Pancreas (tissue), 10 donors: ENCODE results near the gene PCDHA8. TPM values are rescaled to one million over a fixed set of nuclear protein-coding genes. Genes with fewer than 3 reads are reported as not detected.
"Not testable (repeated sequence)": the region's sequence is repeated elsewhere in the genome, so short reads cannot be mapped to it uniquely, and the experiment has no call there.

Experiments used
- ATAC-seq, 4 donors: fragments of 200-7000 bp; cut with Tn5 transposase; one replicate each; pipeline versions ENCODE4 v1.8.0 to v1.9.1; 2020; ENCODE audit warnings: mild to moderate bottlenecking in 4 of 4, moderate library complexity in 4 of 4
- DNase-seq, 6 donors: peaks; one replicate each; pipeline ENCODE4 v3.0.0-alpha.2; 2020
- FAIRE-seq: peaks from 2 replicates; lab custom pipeline; 2012; peaks lifted over from hg19 to GRCh38; lab: Jason Lieb, UNC
- H3K27ac ChIP-seq, 4 donors: fragments of 200-600 bp; sonication (generic); 1 replicate in 3 of 4; 2 replicates in 1 of 4; pipeline versions ENCODE4 v1.5.0 to v1.8.0; 2020
- H3K27me3 ChIP-seq, 4 donors: fragments of 200-600 bp; one replicate each; pipeline ENCODE4 v1.8.0; 2021
- H3K36me3 ChIP-seq, 3 donors: fragments of 200-600 bp; sonication (generic) in 1 of 3; one replicate each; pipeline versions ENCODE4 v1.5.0 to v1.8.0; 2020 to 2021
- H3K4me1 ChIP-seq, 3 donors: fragments of 200-600 bp; one replicate each; pipeline ENCODE4 v1.8.0; 2021
- H3K4me3 ChIP-seq, 4 donors: fragments of 200-600 bp; sonication (generic) in 2 of 4; one replicate each; pipeline versions ENCODE4 v1.5.0 to v1.8.0; 2020 to 2021
- H3K9me3 ChIP-seq, 4 donors: fragments of 200-600 bp; one replicate each; pipeline ENCODE4 v1.8.0; 2021
- CTCF ChIP-seq, 4 donors: fragments of 200-600 bp; sonication (generic) in 3 of 4; IDR thresholded peaks; one replicate each; pipeline versions ENCODE4 v1.5.0 to v1.8.0; 2021; ENCODE audit warnings: antibody characterized with exemption in 4 of 4
- WGBS, 2 donors: extraction: QIAGEN DNeasy Blood & Tissue Kit; methylation state at CpG; one replicate each; pipeline ENCODE4 v1.1.7; 2013; 5-methylcytosine and 5-hydroxymethylcytosine counted together
- intact Hi-C, 3 donors: fragments of 100-400 bp; cut with DNase I; formaldehyde crosslinking; loops; one replicate each; pipeline versions ENCODE4 v1.11.1 to v1.14.2; 2022
- polyA plus RNA-seq, 2 donors: library from polyadenylated mRNA; stranded (reverse); fragments of 200-250 nt; gene quantifications; one replicate each; pipeline ENCODE4 v1.2.3, GENCODE V29; 2013
- total RNA-seq, 6 donors: library from RNA; stranded (reverse); fragmentation: NEBNext Ultra II Directional in 4 of 6; extraction: Animal tissue kit (Norgen Biotek cat#: 25700) in 4 of 6; gene quantifications; one replicate each; pipeline versions ENCODE4 v1.2.1 to v1.2.4, GENCODE V29; 2021 to 2023
- donor health status: healthy with polysubstance abuse.
- donor health status: DM: no; HTN: no; CAD: no; lungs with moderate emphysema.
- donor health status: DM: no; HTN: no; CAD: no.
- donor health status: control.
- donor health status: control.
- donor health status: Bipolar disorder and iron deficiency.
- donor health status: DM: yes; HTN: yes; CAD: no.
- donor health status: DM: no; HTN: no; CAD: no.
- donor health status: DM: no; HTN: no; CAD: no.
- donor health status: DM: yes; HTN: yes; CAD: no.

Gene PCDHA8
- total and polyA plus RNA-seq, 8 donors = 0.08 to 0.76 (median 0.40) TPM

- intact Hi-C loops = no loop called here
- Histone ChIP-seq H3K4me1 (no peaks in the 10 kb centered on the region), H3K9me3 (no peaks in the 10 kb centered on the region), H3K36me3 (no peaks in the 10 kb centered on the region), H3K4me3 (peak within 1 kb of the TSS in 2 of 4 donors; percentile 18 to 37), H3K27ac (no peak within 1 kb of the TSS), H3K27me3 (no peaks in the 10 kb centered on the region)
- DNase-seq (peak in 1 of 6 donors; percentile 26), FAIRE-seq (no peak), ATAC-seq (peak; percentile 86 to 100 (median 93))
- peak in 1 of 4 donors; percentile 12 for TF ChIP-seq CTCF (IDR thresholded peaks at IDR 0.05)
- 13 to 15% methylated on average over 41 of the region's 41 CpGs for WGBS, 2 donors
Observed at GRCh38 chr5:140868721-140869554, 28.0 kb downstream of the PCDHA8 start, which contains the start of gene PCDHA11. PCDHA11 (plus strand) TSS chr5:140868957; CDS start chr5:140869104, 147 bp downstream.

GRCh38 chr5:140869555-140869886, 28.5 kb downstream of the PCDHA8 start:
- no peaks in the 10 kb centered on the region for H3K9me3 ChIP-seq
- ATAC-seq = peak in 2 of 4 donors; percentile 76 to 83

GRCh38 chr5:140870221-140871201, 29.5 kb downstream of the PCDHA8 start:
- no peaks in the 10 kb centered on the region for H3K9me3 ChIP-seq
- H3K4me1 ChIP-seq = no peaks in the 10 kb centered on the region
- FAIRE-seq = no peak
- intact Hi-C loops = loop anchor here in 1 of 3 donors (10.0 kb wide), 1 partner anchor 174 kb away; no protein-coding TSS in a partner anchor
- ATAC-seq = no peak
- H3K27me3 ChIP-seq = no peaks in the 10 kb centered on the region
- DNase-seq = peak in 2 of 6 donors; percentile 49 to 57
- no peak for TF ChIP-seq CTCF (IDR thresholded peaks at IDR 0.05)
- H3K36me3 ChIP-seq = no peaks in the 10 kb centered on the region
- WGBS, 2 donors = 38 to 52% methylated on average over 114 of the region's 114 CpGs
- H3K27ac ChIP-seq = no peak overlapping the region
- no peak overlapping the region for H3K4me3 ChIP-seq

More at GRCh38 chr5:140869555-140869886, 28.5 kb downstream of the PCDHA8 start:
- no peak for FAIRE-seq
- no peaks in the 10 kb centered on the region for H3K36me3 ChIP-seq
- H3K27ac ChIP-seq = no peak overlapping the region
- intact Hi-C loops = no loop called here
- WGBS, 2 donors = 46 to 57% methylated on average over 5 of the region's 5 CpGs
- no peak for DNase-seq
- H3K4me3 ChIP-seq = peak overlapping the region in 1 of 4 donors; percentile 18
- TF ChIP-seq CTCF (IDR thresholded peaks at IDR 0.05) = no peak
- no peaks in the 10 kb centered on the region for H3K27me3 ChIP-seq
- H3K4me1 ChIP-seq = no peaks in the 10 kb centered on the region

GRCh38 chr5:140875085-140876065, 34.4 kb downstream of the PCDHA8 start, which contains the start of gene PCDHA12:
PCDHA12 (plus strand) TSS chr5:140875308; CDS start chr5:140875473, 165 bp downstream.
- 13 to 16% methylated on average over 42 to 47 of the region's 47 CpGs for WGBS, 2 donors
- H3K4me1 ChIP-seq = no peaks in the 10 kb centered on the region
- H3K27ac ChIP-seq = no peak within 1 kb of the TSS
- FAIRE-seq (no peak), DNase-seq (peak in 1 of 6 donors; percentile 31), ATAC-seq (peak; percentile 69 to 88 (median 76))
- H3K36me3 ChIP-seq = no peaks in the 10 kb centered on the region
- H3K4me3 ChIP-seq = peak within 1 kb of the TSS in 2 of 4 donors; percentile 14 to 26
- H3K9me3 ChIP-seq = no peaks in the 10 kb centered on the region
- TF ChIP-seq CTCF (IDR thresholded peaks at IDR 0.05) = no peak
- no peaks in the 10 kb centered on the region for H3K27me3 ChIP-seq
- intact Hi-C loops = loop anchor here in 1 of 3 donors (10.0 kb wide), 1 partner anchor 169 kb away; no protein-coding TSS in a partner anchor

- not testable (repeated sequence) for H3K9me3 ChIP-seq, FAIRE-seq, H3K27me3 ChIP-seq, H3K36me3 ChIP-seq, H3K27ac ChIP-seq, ATAC-seq, H3K4me3 ChIP-seq, H3K4me1 ChIP-seq
- 31 to 33% methylated on average over 79 to 80 of the region's 80 CpGs for WGBS, 2 donors
- intact Hi-C loops = loop anchor here in 1 of 3 donors (10.0 kb wide), 1 partner anchor 168 kb away; no protein-coding TSS in a partner anchor
- DNase-seq = peak in 1 of 6 donors; percentile 50
Observed at GRCh38 chr5:140876541-140877261, 35.7 kb downstream of the PCDHA8 start.
